Hepatocyte (in vitro differentiated cells): ENCODE measurements around the gene MYOF. TPM values are rescaled to one million over a fixed set of nuclear protein-coding genes. Genes with fewer than 3 reads are reported as not detected.

Experiments
- DNase-seq: peaks from one replicate; pipeline ENCODE4 v3.0.0-alpha.2; 2016; ENCODE audit warnings: low spot score
- H2AFZ ChIP-seq: fragments of 200-600 bp; sonication (generic); 2 replicates; pipeline ENCODE4 v1.6.0; 2016; ENCODE audit warnings: antibody characterized with exemption, mild to moderate bottlenecking
- H3K27ac ChIP-seq: fragments of 200-600 bp; sonication (generic); 2 replicates; pipeline ENCODE4 v1.5.1; 2016; ENCODE audit warnings: mild to moderate bottlenecking
- H3K27me3 ChIP-seq: fragments of 200-600 bp; sonication (generic); 2 replicates; pipeline ENCODE4 v1.6.1; 2016
- H3K36me3 ChIP-seq: fragments of 200-600 bp; sonication (generic); replicated peaks from 2 replicates; pipeline ENCODE4 v1.5.1; 2016; ENCODE audit warnings: low read depth; ENCODE audit not compliant: insufficient read depth
- H3K4me1 ChIP-seq: fragments of 200-600 bp; sonication (generic); 2 replicates; pipeline ENCODE4 v1.5.1; 2016; ENCODE audit warnings: mild to moderate bottlenecking, moderate library complexity; ENCODE audit not compliant: insufficient read depth
- H3K4me2 ChIP-seq: fragments of 200-600 bp; sonication (generic); 2 replicates; pipeline ENCODE4 v1.6.0; 2016
- H3K4me3 ChIP-seq: fragments of 200-600 bp; sonication (generic); 2 replicates; pipeline ENCODE4 v1.5.1; 2016; ENCODE audit warnings: mild to moderate bottlenecking
- H3K79me2 ChIP-seq: fragments of 200-600 bp; sonication (generic); 2 replicates; pipeline ENCODE4 v1.6.0; 2017; ENCODE audit warnings: mild to moderate bottlenecking
- H3K9me2 ChIP-seq: fragments of 200-600 bp; sonication (generic); replicated peaks from 2 replicates; pipeline ENCODE4 v1.6.0; 2017; ENCODE audit warnings: mild to moderate bottlenecking; ENCODE audit not compliant: insufficient read depth
- H3K9me3 ChIP-seq: fragments of 200-600 bp; sonication (generic); 2 replicates; pipeline ENCODE4 v1.5.1; 2016; ENCODE audit warnings: low read depth, mild to moderate bottlenecking
- H4K20me1 ChIP-seq: fragments of 200-600 bp; sonication (generic); 2 replicates; pipeline ENCODE4 v1.6.0; 2016; ENCODE audit warnings: mild to moderate bottlenecking; ENCODE audit not compliant: insufficient read depth, poor library complexity, severe bottlenecking
- EZH2 ChIP-seq: fragments of 200-600 bp; sonication (generic); IDR thresholded peaks from 2 replicates; pipeline ENCODE4 v1.6.1; 2016; ENCODE audit warnings: antibody characterized with exemption, mild to moderate bottlenecking, borderline replicate concordance
- EZH2phosphoT487 ChIP-seq: fragments of 200-600 bp; sonication (generic); IDR thresholded peaks from one replicate; pipeline ENCODE4 v1.6.1; 2018; ENCODE audit warnings: antibody characterized with exemption, mild to moderate bottlenecking, low read depth, moderate library complexity; ENCODE audit not compliant: unreplicated experiment, severe bottlenecking
- WGBS: methylation state at CpG from one replicate; pipeline ENCODE4 v1.1.6; 2016; ENCODE audit warnings: low lambda C conversion rate; ENCODE audit errors: missing lambda C conversion rate; 5-methylcytosine and 5-hydroxymethylcytosine counted together
- polyA plus RNA-seq: library from polyadenylated mRNA; unstranded; fragments of >200 nt; fragmentation: Nextera tagmentation; extraction: Ambion mirVana; gene quantifications from 2 replicates; pipeline ENCODE4 v1.2.1, GENCODE V29; 2016
- small RNA-seq: library from RNA; depleted of rRNA; stranded (forward); fragments of <200 nt; gene quantifications from one replicate; pipeline ENCODE3, GENCODE V24; 2014
- total RNA-seq: library from RNA; depleted of rRNA; stranded (reverse); fragments of >200 nt; gene quantifications from 2 replicates; pipeline ENCODE4 v1.2.3, GENCODE V29; 2014
- TF ChIP-seq, protein P1 (sequence below): fragments of 200-600 bp; sonication (generic); IDR thresholded peaks from 2 replicates; pipeline ENCODE4 v1.5.1; 2016; ENCODE audit warnings: antibody characterized with exemption, mild to moderate bottlenecking; ENCODE audit not compliant: poor library complexity

MYOF gene
- total and polyA plus RNA-seq, 2 experiments from 2014 or later, result 16.6 to 47.9 TPM

DNA sequence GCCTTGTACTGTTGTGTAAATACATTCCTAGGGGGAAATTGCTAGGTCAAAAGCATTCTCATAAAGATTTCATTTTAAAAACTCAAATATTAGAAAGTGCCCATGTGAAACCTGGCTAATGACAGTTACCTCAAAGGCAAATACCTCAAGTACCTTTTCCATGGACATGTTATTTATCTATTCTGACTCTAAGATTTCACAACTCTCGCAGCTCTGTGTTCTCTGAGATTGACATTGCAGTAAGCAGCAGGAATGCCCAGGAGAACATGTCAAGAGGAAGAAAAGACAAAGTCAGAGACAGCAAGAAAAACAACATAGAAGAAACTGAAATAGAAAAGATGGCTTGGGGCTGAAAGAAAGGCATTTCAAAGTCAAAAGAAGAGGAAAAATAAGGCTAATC, 221.0 kb downstream of the MYOF start:
- no peak overlapping the region for H3K4me3 ChIP-seq
- H3K27ac ChIP-seq, result no peak overlapping the region
- no peaks in the 10 kb centered on the region for H3K4me1 ChIP-seq
- no peaks in the 10 kb centered on the region for H3K27me3 ChIP-seq
- DNase-seq, result no peak
- H3K36me3 ChIP-seq, result no peaks in the 10 kb centered on the region
- 46% methylated on average over 1 of the region's 1 CpG for WGBS
- no peaks in the 10 kb centered on the region for H4K20me1 ChIP-seq
- no peak overlapping the region for H2AFZ ChIP-seq
- no peak overlapping the region for H3K4me2 ChIP-seq
- no peaks in the 10 kb centered on the region for H3K9me3 ChIP-seq
- H3K9me2 ChIP-seq, result no peaks in the 10 kb centered on the region
- TF ChIP-seq EZH2, result no peak
- TF ChIP-seq, protein P1, sequence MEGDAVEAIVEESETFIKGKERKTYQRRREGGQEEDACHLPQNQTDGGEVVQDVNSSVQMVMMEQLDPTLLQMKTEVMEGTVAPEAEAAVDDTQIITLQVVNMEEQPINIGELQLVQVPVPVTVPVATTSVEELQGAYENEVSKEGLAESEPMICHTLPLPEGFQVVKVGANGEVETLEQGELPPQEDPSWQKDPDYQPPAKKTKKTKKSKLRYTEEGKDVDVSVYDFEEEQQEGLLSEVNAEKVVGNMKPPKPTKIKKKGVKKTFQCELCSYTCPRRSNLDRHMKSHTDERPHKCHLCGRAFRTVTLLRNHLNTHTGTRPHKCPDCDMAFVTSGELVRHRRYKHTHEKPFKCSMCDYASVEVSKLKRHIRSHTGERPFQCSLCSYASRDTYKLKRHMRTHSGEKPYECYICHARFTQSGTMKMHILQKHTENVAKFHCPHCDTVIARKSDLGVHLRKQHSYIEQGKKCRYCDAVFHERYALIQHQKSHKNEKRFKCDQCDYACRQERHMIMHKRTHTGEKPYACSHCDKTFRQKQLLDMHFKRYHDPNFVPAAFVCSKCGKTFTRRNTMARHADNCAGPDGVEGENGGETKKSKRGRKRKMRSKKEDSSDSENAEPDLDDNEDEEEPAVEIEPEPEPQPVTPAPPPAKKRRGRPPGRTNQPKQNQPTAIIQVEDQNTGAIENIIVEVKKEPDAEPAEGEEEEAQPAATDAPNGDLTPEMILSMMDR, result no peak
- TF ChIP-seq EZH2phosphoT487, result no peak
- no peaks in the 10 kb centered on the region for H3K79me2 ChIP-seq

DNA sequence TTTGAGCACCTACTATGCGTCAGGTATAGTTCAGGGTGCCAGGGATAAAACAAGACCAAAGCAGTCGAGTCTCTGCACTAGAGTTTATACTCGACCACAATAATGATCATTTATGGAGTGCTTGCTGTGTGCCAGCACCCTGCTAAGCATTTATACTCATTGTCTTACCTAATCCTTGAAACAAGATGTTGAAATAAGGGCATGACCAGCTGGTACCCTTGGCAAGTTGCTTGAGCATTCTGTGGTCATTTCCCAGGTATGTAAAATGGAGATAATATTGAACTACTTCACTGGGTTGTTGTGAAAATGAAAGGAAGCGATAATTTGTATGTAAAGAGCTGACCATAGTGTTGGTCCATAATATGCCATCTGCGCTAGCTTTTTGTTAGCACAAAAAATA, 223.0 kb downstream of the MYOF start:
- H3K9me3 ChIP-seq, result no peaks in the 10 kb centered on the region
- no peaks in the 10 kb centered on the region for H4K20me1 ChIP-seq
- H3K9me2 ChIP-seq, result no peaks in the 10 kb centered on the region
- TF ChIP-seq EZH2 (no peak), EZH2phosphoT487 (no peak)
- TF ChIP-seq, protein P1, result no peak
- 95% methylated on average over 5 of the region's 5 CpGs for WGBS
- H3K4me3 ChIP-seq, result no peak overlapping the region
- H3K27me3 ChIP-seq, result no peaks in the 10 kb centered on the region
- no peaks in the 10 kb centered on the region for H3K79me2 ChIP-seq
- no peak overlapping the region for H3K4me2 ChIP-seq
- DNase-seq, result no peak
- H3K36me3 ChIP-seq, result no peaks in the 10 kb centered on the region
- H2AFZ ChIP-seq, result no peak overlapping the region
- H3K27ac ChIP-seq, result no peak overlapping the region
- H3K4me1 ChIP-seq, result peaks cover 1% of the 10 kb centered on the region

Small RNA genes lying within 50 kb of the gene (small RNA-seq; reads per million reads assigned to genes)
- not detected for gene RNA5SP323

Other genes starting within 250 kb of the MYOF start
- gene CEP55, start 14.3 kb upstream of the MYOF start, total RNA-seq, result 3.6 and 4.0 TPM in 2 replicates
- gene CEP55, start 14.3 kb upstream of the MYOF start, polyA plus RNA-seq, result 5.4 and 5.9 TPM in 2 replicates
- gene FFAR4, start 84.3 kb upstream of the MYOF start, total RNA-seq, result 0.16 TPM in 1 of 2 replicates, not detected in the other
- 0.04 and 0.53 TPM in 2 replicates for gene FFAR4, start 84.3 kb upstream of the MYOF start, polyA plus RNA-seq
- 494 and 527 TPM in 2 replicates for gene RBP4, start 118.9 kb upstream of the MYOF start, total RNA-seq
- gene RBP4, start 118.9 kb upstream of the MYOF start, polyA plus RNA-seq, result 761 and 997 TPM in 2 replicates
- gene PDE6C, start 130.2 kb upstream of the MYOF start, total RNA-seq, result 0.07 and 0.08 TPM in 2 replicates
- gene PDE6C, start 130.2 kb upstream of the MYOF start, polyA plus RNA-seq, result 0.15 TPM in 1 of 2 replicates, not detected in the other
- gene FRA10AC1, start 220.3 kb upstream of the MYOF start, total RNA-seq, result 11.4 and 12.9 TPM in 2 replicates
- 14.9 TPM in 2 replicates for gene FRA10AC1, start 220.3 kb upstream of the MYOF start, polyA plus RNA-seq